Stimulated activated CD8-positive, alpha-beta memory T cell treated with anti-CD3 and anti-CD28 coated beads, Interleukin-15, amount 100 ng/mL, for 24 hours (primary cell): Measurements from ENCODE around the gene TRIO.
"Not testable (repeated sequence)": the region's sequence is repeated elsewhere in the genome, so short reads cannot be mapped to it uniquely, and the experiment has no call there.

ENCODE experiments used
- DNase-seq: peaks from one replicate; pipeline ENCODE4 v3.0.0-alpha.2; 2020; ENCODE audit warnings: low read depth

Gene TRIO

GRCh38 chr5:14142827-14143545 is at the start of gene TRIO:
TRIO (plus strand) TSS chr5:14143342; CDS start chr5:14143726, 384 bp downstream.
- DNase-seq, result peak; percentile 63

- not testable (repeated sequence) for DNase-seq
These were observed 45.8 kb upstream of the TRIO start for GRCh38 chr5:14097380-14097779.

- no peak for DNase-seq
These were observed 45.1 kb upstream of the TRIO start for GRCh38 chr5:14097998-14098471.

- DNase-seq, result no peak
These were observed 42.9 kb upstream of the TRIO start for GRCh38 chr5:14100281-14100680.

- no peak for DNase-seq
These were observed 41.2 kb upstream of the TRIO start for GRCh38 chr5:14101922-14102321.

GRCh38 chr5:14102666-14103065 is 40.5 kb upstream of the TRIO start:
- DNase-seq, result no peak

- DNase-seq, result no peak
These were observed 37.3 kb upstream of the TRIO start for GRCh38 chr5:14105718-14106410.

GRCh38 chr5:14107536-14107935 is 35.6 kb upstream of the TRIO start:
- no peak for DNase-seq

GRCh38 chr5:14108170-14108996 is 34.8 kb upstream of the TRIO start:
- DNase-seq, result no peak

GRCh38 chr5:14109041-14109747 is 33.9 kb upstream of the TRIO start:
- no peak for DNase-seq

- no peak for DNase-seq
These were observed 33.4 kb upstream of the TRIO start for GRCh38 chr5:14109771-14110170.

GRCh38 chr5:14110196-14110595 is 32.9 kb upstream of the TRIO start:
- no peak for DNase-seq

GRCh38 chr5:14110680-14111079 is 32.5 kb upstream of the TRIO start:
- DNase-seq, result no peak

- DNase-seq, result no peak
These were observed 30.0 kb upstream of the TRIO start for GRCh38 chr5:14112998-14113652.

- DNase-seq, result no peak
These were observed 28.4 kb upstream of the TRIO start for GRCh38 chr5:14114615-14115251.

- no peak for DNase-seq
These were observed 27.7 kb upstream of the TRIO start for GRCh38 chr5:14115323-14115895.

GRCh38 chr5:14118551-14119320 is 24.4 kb upstream of the TRIO start:
- DNase-seq, result no peak

- DNase-seq, result no peak
These were observed 23.0 kb upstream of the TRIO start for GRCh38 chr5:14120176-14120575.

GRCh38 chr5:14121552-14121951 is 21.6 kb upstream of the TRIO start:
- DNase-seq, result no peak

- no peak for DNase-seq
These were observed 21.1 kb upstream of the TRIO start for GRCh38 chr5:14122089-14122488.
